Chondrocyte (in vitro differentiated cells): Measurements from ENCODE around the gene NACC2. TPM values are rescaled to one million over a fixed set of nuclear protein-coding genes. Genes with fewer than 3 reads are reported as not detected.
A peak's percentile ranks its signal among the peaks of the same experiment; 100 is the strongest.

Experiments
- DNase-seq: peaks from one replicate; pipeline ENCODE4 v3.0.0; 2021; ENCODE audit warnings: mixed read lengths, low spot score
- H3K27ac Mint-ChIP-seq: one replicate; pipeline ENCODE4 v1.8.0; 2021; ENCODE audit warnings: mild to moderate bottlenecking, moderate library complexity, mixed read lengths; ENCODE audit not compliant: unreplicated experiment
- H3K27me3 Mint-ChIP-seq: 2 replicates; pipeline ENCODE4 v1.8.0; 2021; ENCODE audit warnings: low read depth, mixed read lengths
- H3K36me3 Mint-ChIP-seq: 2 replicates; pipeline ENCODE4 v1.8.0; 2021; ENCODE audit warnings: low read depth, mixed read lengths
- H3K4me1 Mint-ChIP-seq: 2 replicates; pipeline ENCODE4 v1.8.0; 2021; ENCODE audit warnings: low read depth, mild to moderate bottlenecking, mixed read lengths
- H3K4me3 Mint-ChIP-seq: one replicate; pipeline ENCODE4 v1.8.0; 2021; ENCODE audit warnings: mild to moderate bottlenecking, moderate library complexity, mixed read lengths; ENCODE audit not compliant: unreplicated experiment
- H3K9me3 Mint-ChIP-seq: 2 replicates; pipeline ENCODE4 v1.8.0; 2021; ENCODE audit warnings: low read depth, mixed read lengths
- total RNA-seq: library from RNA; stranded (reverse); gene quantifications from 3 replicates; pipeline ENCODE4 v1.2.1, GENCODE V29; 2021
- TF ChIP-seq, protein P1 (sequence below): fragments of 200-600 bp; sonication (generic); IDR thresholded peaks from 2 replicates; pipeline ENCODE4 v1.5.0; 2021; ENCODE audit warnings: antibody characterized with exemption, mild to moderate bottlenecking, moderate library complexity

The NACC2 gene
- total RNA-seq, 1 donor from 2014 or later = 51.0 TPM

DNA sequence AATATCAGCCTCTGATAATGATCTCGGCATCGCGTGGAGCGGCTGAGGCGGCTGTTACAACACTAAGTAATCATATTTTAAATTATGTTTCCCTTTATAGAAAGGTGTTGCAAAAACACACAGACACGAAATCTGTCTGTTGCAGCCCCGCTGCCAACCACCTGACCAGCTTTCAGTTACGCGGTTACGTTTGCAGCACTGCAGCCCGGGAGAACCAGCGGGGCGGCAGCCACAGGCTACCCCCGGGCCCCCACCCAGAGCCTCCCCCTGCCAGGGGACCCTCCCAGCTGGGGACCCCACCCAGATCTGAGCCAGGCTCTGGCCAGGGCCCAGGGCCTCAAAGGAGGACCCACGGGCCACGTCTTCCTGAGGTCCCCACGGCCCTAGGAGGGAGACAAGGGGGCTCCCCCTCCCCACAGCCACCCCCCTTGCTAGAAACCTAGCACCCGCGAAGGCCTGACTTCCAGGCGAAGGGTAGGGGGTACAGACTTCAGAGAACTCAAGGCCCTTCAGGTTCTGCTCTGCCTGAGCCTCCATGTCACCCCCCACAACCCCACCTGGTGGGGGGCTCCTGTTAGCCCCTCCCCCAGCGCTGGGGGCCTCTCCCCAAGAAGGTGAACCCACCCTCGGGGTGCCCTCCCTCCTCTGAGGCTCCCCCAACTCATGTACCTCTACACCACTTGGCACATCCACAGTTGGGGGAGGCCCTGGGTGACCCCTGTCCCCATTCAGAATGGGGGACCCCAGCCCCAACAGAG is 6.0 kb downstream of the NACC2 start:
- no peaks in the 10 kb centered on the region for H3K36me3 Mint-ChIP-seq
- peaks cover 55% of the 10 kb centered on the region for H3K4me1 Mint-ChIP-seq
- TF ChIP-seq, protein P1, sequence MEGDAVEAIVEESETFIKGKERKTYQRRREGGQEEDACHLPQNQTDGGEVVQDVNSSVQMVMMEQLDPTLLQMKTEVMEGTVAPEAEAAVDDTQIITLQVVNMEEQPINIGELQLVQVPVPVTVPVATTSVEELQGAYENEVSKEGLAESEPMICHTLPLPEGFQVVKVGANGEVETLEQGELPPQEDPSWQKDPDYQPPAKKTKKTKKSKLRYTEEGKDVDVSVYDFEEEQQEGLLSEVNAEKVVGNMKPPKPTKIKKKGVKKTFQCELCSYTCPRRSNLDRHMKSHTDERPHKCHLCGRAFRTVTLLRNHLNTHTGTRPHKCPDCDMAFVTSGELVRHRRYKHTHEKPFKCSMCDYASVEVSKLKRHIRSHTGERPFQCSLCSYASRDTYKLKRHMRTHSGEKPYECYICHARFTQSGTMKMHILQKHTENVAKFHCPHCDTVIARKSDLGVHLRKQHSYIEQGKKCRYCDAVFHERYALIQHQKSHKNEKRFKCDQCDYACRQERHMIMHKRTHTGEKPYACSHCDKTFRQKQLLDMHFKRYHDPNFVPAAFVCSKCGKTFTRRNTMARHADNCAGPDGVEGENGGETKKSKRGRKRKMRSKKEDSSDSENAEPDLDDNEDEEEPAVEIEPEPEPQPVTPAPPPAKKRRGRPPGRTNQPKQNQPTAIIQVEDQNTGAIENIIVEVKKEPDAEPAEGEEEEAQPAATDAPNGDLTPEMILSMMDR = no peak
- H3K9me3 Mint-ChIP-seq = no peaks in the 10 kb centered on the region
- H3K27me3 Mint-ChIP-seq = no peaks in the 10 kb centered on the region
- H3K4me3 Mint-ChIP-seq = no peak overlapping the region
- DNase-seq = peak; percentile 68
- no peak overlapping the region for H3K27ac Mint-ChIP-seq

DNA sequence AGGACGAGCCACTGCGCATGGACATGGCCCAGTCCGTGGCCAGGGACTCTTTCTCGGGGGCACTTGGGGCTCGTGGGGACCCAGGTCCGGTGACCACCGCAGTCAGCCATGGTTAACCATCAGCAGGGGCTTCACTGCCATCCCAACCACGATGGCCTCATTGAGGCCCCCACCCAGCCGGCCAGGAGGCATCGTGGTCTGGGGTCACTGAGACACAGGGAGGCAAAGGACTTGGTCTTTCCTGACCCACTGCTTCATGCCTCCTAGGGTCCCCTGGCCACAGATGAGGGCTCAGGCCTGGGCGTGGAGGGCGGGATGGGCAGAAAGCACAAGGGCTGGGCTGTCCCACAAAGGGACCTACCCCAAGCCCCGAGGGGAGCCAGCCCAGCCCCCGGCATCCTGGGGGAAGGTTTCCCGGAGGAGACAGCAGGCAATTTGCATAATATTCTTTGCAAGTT is 6.6 kb downstream of the NACC2 start:
- no peaks in the 10 kb centered on the region for H3K9me3 Mint-ChIP-seq
- H3K4me1 Mint-ChIP-seq = peaks cover 51% of the 10 kb centered on the region
- no peaks in the 10 kb centered on the region for H3K27me3 Mint-ChIP-seq
- H3K27ac Mint-ChIP-seq = no peak overlapping the region
- TF ChIP-seq, protein P1 = no peak
- DNase-seq = peak; percentile 72
- H3K36me3 Mint-ChIP-seq = no peaks in the 10 kb centered on the region
- no peak overlapping the region for H3K4me3 Mint-ChIP-seq

- TF ChIP-seq, protein P1 = no peak
- Mint-ChIP-seq H3K4me1 (peaks cover 45% of the 10 kb centered on the region), H3K9me3 (no peaks in the 10 kb centered on the region), H3K27me3 (no peaks in the 10 kb centered on the region), H3K27ac (no peak overlapping the region), H3K4me3 (no peak overlapping the region), H3K36me3 (no peaks in the 10 kb centered on the region)
- peak; percentile 83 for DNase-seq
Measured at GRCh38 chr9:136087741-136088480, 7.2 kb downstream of the NACC2 start.

DNA sequence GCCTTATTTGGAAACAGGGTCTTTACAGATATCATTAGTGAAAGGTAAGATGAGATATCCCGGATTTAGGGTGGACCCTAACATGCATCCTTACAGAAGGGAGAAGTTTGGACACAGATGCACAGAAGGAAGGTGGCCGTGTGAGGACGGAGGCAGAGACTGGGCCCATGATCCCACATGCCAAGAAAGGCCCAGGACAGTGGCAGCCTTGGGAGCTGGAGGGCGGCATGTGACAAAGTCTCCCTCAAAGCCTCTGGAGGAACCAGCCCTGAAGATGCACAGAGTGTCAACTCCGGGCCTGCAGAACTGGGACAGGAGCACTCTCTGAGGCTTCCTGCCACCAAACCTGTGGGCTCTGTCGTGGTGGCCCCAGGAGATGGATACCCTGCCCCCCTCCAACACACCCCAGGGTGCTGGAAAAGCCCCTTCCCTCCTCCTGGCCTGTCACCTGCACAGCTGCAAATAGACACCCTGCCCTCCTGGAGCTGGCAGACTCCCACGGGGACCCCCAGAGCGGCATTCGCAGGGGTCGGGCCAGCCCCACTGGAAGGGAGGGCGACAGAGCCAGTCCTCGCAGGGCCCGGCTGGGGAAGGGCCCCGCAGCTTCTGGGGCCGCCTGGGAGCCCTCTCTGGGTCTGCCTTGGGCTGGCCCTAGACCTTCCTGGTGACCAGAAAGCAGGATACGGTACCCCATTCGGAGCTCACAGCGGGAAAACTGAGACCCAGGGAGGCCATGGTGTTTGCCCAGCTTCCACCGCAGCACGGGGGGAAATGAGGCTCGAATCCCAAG is 7.9 kb downstream of the NACC2 start:
- peak; percentile 60 for DNase-seq
- Mint-ChIP-seq H3K4me1 (peaks cover 41% of the 10 kb centered on the region), H3K27me3 (no peaks in the 10 kb centered on the region), H3K36me3 (no peaks in the 10 kb centered on the region), H3K27ac (no peak overlapping the region), H3K4me3 (no peak overlapping the region), H3K9me3 (no peaks in the 10 kb centered on the region)
- TF ChIP-seq, protein P1 = no peak
